Spleen (tissue), 11 donors: ENCODE data around the gene MICAL3. TPM values are rescaled to one million over a fixed set of nuclear protein-coding genes. Genes with fewer than 3 reads are reported as not detected.

Source experiments
- DNase-seq: peaks from one replicate; pipeline ENCODE4 v3.0.0-alpha.2; 2020
- H3K27ac ChIP-seq, 8 donors: fragments of 200-600 bp; sonication (generic) in 7 of 8; 1 replicate in 4 of 8; 2 replicates in 4 of 8; pipeline versions ENCODE4 v1.5.0 to v1.8.0; 2016 to 2021; ENCODE audit warnings: inconsistent platforms in 4 of 8, mild to moderate bottlenecking in 4 of 8, moderate library complexity in 1 of 8
- H3K27me3 ChIP-seq, 7 donors: fragments of 200-600 bp; sonication (generic) in 6 of 7; replicated peaks in 1 of 7; 1 replicate in 4 of 7; 2 replicates in 3 of 7; pipeline versions ENCODE4 v1.5.0 to v1.8.0; 2016 to 2021; ENCODE audit warnings: inconsistent platforms in 3 of 7, mild to moderate bottlenecking in 1 of 7
- H3K36me3 ChIP-seq, 6 donors: fragments of 200-600 bp; sonication (generic) in 5 of 6; 1 replicate in 4 of 6; 2 replicates in 2 of 6; pipeline versions ENCODE4 v1.5.0 to v1.8.0; 2016 to 2021; ENCODE audit warnings: inconsistent platforms in 2 of 6
- H3K4me1 ChIP-seq, 6 donors: fragments of 200-600 bp; sonication (generic) in 5 of 6; 1 replicate in 3 of 6; 2 replicates in 3 of 6; pipeline versions ENCODE4 v1.5.0 to v1.8.0; 2016 to 2021; ENCODE audit warnings: inconsistent platforms in 3 of 6
- H3K4me3 ChIP-seq, 8 donors: fragments of 200-600 bp; sonication (generic) in 7 of 8; 1 replicate in 4 of 8; 2 replicates in 4 of 8; pipeline versions ENCODE4 v1.5.0 to v1.8.0; 2016 to 2021; ENCODE audit warnings: inconsistent platforms in 4 of 8, mild to moderate bottlenecking in 4 of 8, moderate library complexity in 2 of 8
- H3K9me3 ChIP-seq, 8 donors: fragments of 200-600 bp; sonication (generic) in 7 of 8; 1 replicate in 4 of 8; 2 replicates in 4 of 8; pipeline versions ENCODE4 v1.5.0 to v1.8.0; 2016 to 2021; ENCODE audit warnings: inconsistent platforms in 4 of 8
- POLR2A ChIP-seq, 3 donors: fragments of 450-650 bp; IDR thresholded peaks; one replicate each; pipeline ENCODE4 v1.5.1; 2017; ENCODE audit warnings: antibody characterized with exemption in 3 of 3, mild to moderate bottlenecking in 1 of 3
- POLR2AphosphoS5 ChIP-seq, 3 donors: sonication (generic); formaldehyde crosslinking; IDR thresholded peaks; one replicate each; pipeline ENCODE4 v1.5.1; 2017; ENCODE audit warnings: antibody characterized with exemption in 3 of 3
- WGBS, 5 donors: extraction: QIAGEN DNeasy Blood & Tissue Kit in 3 of 5; methylation state at CpG; one replicate each; pipeline versions ENCODE4 v1.1.5 to v1.1.7; 2013 to 2018; 5-methylcytosine and 5-hydroxymethylcytosine counted together
- intact Hi-C: fragments of 100-400 bp; cut with DNase I; formaldehyde crosslinking; loops from one replicate; pipeline ENCODE4 v1.15.0; 2023; ENCODE audit warnings: low total_unique reads
- polyA plus RNA-seq, 3 donors: library from polyadenylated mRNA; stranded (reverse); fragments of 200-250 nt; gene quantifications; one replicate each; pipeline ENCODE4 v1.2.1, GENCODE V29; 2013
- total RNA-seq, 7 donors: library from RNA; depleted of rRNA in 3 of 7; stranded (reverse); fragments of >200 nt in 3 of 7; fragmentation: NEBNext Ultra II Directional in 4 of 7; extraction: Animal tissue kit (Norgen Biotek cat#: 25700) in 4 of 7; gene quantifications; one replicate each; pipeline versions ENCODE4 v1.1.0 to v1.2.1, GENCODE V29; 2016 to 2021
- TF ChIP-seq, protein P1 (sequence below), 11 experiments: fragments of 200-600 bp in 7 of 11; fragments of 450-650 bp in 4 of 11; sonication (generic) in 4 of 11; IDR thresholded peaks in 8 of 11; conservative IDR thresholded peaks in 3 of 11; 1 replicate in 7 of 11; 2 replicates in 4 of 11; pipeline versions ENCODE4 v1.4.0 to v1.8.0; 2016 to 2021; ENCODE audit warnings: antibody characterized with exemption in 11 of 11, inconsistent platforms in 4 of 11, mild to moderate bottlenecking in 1 of 11
- donor health status: healthy with polysubstance abuse.
- donor health status: DM: no; HTN: no; CAD: no; lungs with moderate emphysema.
- donor health status: DM: no; HTN: no; CAD: no.
- donor health status: Bipolar disorder and iron deficiency.
- donor health status: healthy.
- donor health status: DM: no; HTN: no; CAD: no.
- donor health status: DM: yes; HTN: yes; CAD: no.

MICAL3 gene
- total and polyA plus RNA-seq, 10 donors = 2.6 to 133 (median 75.2) TPM

DNA sequence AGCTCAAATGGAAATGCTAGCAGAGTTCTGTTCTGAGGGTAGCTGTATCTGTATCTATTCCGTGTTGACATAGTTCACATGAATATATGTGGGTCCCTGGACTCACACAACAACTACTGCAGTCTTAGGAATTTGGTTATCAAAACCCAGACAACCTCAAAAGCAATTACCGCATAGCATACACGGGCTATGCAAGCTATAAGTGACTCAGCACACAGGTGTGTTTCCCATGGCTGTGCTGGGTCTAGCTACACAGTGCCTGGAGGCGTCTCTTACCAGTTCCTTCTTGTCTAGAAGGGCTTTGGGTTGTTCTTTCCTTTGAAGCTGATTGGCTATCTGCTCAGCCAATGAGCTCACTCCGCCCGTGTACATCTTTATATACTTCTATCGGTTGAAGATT is 151.9 kb downstream of the MICAL3 start:
- WGBS, 5 donors = 75 to 86% (median 79%) methylated on average over 7 of the region's 7 CpGs
- H3K27me3 ChIP-seq = no peaks in the 10 kb centered on the region
- no peak overlapping the region for H3K27ac ChIP-seq
- no peaks in the 10 kb centered on the region for H3K9me3 ChIP-seq
- no peak overlapping the region for H3K4me3 ChIP-seq
- TF ChIP-seq, protein P1, sequence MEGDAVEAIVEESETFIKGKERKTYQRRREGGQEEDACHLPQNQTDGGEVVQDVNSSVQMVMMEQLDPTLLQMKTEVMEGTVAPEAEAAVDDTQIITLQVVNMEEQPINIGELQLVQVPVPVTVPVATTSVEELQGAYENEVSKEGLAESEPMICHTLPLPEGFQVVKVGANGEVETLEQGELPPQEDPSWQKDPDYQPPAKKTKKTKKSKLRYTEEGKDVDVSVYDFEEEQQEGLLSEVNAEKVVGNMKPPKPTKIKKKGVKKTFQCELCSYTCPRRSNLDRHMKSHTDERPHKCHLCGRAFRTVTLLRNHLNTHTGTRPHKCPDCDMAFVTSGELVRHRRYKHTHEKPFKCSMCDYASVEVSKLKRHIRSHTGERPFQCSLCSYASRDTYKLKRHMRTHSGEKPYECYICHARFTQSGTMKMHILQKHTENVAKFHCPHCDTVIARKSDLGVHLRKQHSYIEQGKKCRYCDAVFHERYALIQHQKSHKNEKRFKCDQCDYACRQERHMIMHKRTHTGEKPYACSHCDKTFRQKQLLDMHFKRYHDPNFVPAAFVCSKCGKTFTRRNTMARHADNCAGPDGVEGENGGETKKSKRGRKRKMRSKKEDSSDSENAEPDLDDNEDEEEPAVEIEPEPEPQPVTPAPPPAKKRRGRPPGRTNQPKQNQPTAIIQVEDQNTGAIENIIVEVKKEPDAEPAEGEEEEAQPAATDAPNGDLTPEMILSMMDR (IDR thresholded peaks at IDR 0.05 in 8 of 11, conservative IDR thresholded peaks at IDR 0.05 in 3 of 11) = no peak
- TF ChIP-seq POLR2A (IDR thresholded peaks at IDR 0.05) = no peak
- no peak for TF ChIP-seq POLR2AphosphoS5 (IDR thresholded peaks at IDR 0.05)
- intact Hi-C loops = no loop called here
- H3K4me1 ChIP-seq = peaks cover 0 to 3% (median under 1%) of the 10 kb centered on the region in 6 donors
- H3K36me3 ChIP-seq = peaks cover 0 to 92% (median 74%) of the 10 kb centered on the region in 6 donors
- DNase-seq = no peak

DNA sequence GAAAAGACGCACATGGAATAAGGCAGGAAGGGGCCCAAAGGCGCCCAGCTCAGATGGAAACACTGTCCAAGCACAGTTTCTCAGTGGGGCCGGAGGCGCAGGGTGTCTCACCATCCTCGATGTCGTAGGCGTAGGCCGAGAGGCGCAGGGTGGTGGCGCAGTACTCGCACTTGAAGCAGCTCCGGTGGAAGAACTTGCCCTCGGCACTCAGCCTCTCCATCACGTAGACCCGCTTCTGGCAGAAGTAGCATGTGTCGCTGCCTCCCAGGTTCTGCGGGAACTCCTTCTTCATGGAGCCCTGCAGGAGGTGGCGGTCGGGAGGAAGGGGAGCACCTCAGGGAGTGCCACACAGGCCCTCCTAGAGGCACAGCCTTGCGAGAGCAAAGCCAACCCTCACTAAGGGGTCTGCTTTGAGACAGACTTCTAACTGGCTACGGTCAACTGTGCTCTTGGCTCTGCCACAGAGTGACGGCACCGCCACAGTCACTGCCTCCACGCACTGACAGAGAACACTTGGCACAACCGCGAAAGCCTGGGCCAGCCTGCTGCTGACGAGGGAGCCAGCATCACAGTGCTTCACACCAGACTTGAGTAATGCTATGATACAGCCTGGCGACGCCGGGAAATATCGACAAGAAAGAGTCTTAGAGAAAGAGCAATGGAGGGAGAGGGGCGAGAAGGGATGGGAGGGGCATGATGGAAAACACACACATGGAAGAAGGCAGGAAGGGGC is 152.5 kb downstream of the MICAL3 start:
- Histone ChIP-seq H3K4me3 (no peak overlapping the region), H3K36me3 (peaks cover 0 to 97% (median 74%) of the 10 kb centered on the region in 6 donors), H3K27ac (no peak overlapping the region), H3K9me3 (no peaks in the 10 kb centered on the region), H3K4me1 (peaks cover 0 to 6% (median 3%) of the 10 kb centered on the region in 6 donors), H3K27me3 (no peaks in the 10 kb centered on the region)
- 92 to 96% (median 94%) methylated on average over 29 to 32 of the region's 32 CpGs for WGBS, 5 donors
- TF ChIP-seq POLR2AphosphoS5 (IDR thresholded peaks at IDR 0.05) = peak in 1 of 3 donors; percentile 10
- TF ChIP-seq POLR2A (IDR thresholded peaks at IDR 0.05) = no peak
- intact Hi-C loops = no loop called here
- DNase-seq = peak; percentile 54

DNA sequence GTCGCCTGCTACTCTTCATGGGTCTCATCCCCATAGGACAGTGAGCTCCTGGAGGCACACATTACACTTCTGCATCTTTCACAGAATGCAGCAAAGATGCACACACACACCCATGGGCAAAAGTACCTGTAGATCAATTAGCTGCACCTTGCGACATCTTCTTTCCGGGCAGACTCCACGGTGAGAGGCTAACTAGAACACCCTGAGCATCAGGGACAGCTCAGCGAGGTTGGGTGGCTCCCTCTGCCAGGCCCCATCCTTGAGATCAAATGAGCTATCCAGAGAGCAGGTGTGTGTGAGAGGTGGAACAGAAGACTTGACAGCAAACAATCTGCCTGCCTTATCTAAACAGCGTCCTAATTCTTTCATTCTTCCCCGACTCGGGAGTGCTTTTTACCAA is 154.0 kb downstream of the MICAL3 start:
- TF ChIP-seq POLR2A (IDR thresholded peaks at IDR 0.05) (no peak), POLR2AphosphoS5 (IDR thresholded peaks at IDR 0.05) (no peak)
- TF ChIP-seq, protein P1 (IDR thresholded peaks at IDR 0.05 in 8 of 11, conservative IDR thresholded peaks at IDR 0.05 in 3 of 11) = no peak
- Histone ChIP-seq H3K36me3 (peaks cover 0 to 100% (median 74%) of the 10 kb centered on the region in 6 donors), H3K4me1 (peaks cover 0 to 6% (median 3%) of the 10 kb centered on the region in 6 donors), H3K27me3 (no peaks in the 10 kb centered on the region), H3K4me3 (no peak overlapping the region), H3K27ac (no peak overlapping the region), H3K9me3 (no peaks in the 10 kb centered on the region)
- intact Hi-C loops = no loop called here
- 87 to 98% (median 91%) methylated on average over 8 of the region's 8 CpGs for WGBS, 5 donors
- DNase-seq = peak; percentile 32

DNA sequence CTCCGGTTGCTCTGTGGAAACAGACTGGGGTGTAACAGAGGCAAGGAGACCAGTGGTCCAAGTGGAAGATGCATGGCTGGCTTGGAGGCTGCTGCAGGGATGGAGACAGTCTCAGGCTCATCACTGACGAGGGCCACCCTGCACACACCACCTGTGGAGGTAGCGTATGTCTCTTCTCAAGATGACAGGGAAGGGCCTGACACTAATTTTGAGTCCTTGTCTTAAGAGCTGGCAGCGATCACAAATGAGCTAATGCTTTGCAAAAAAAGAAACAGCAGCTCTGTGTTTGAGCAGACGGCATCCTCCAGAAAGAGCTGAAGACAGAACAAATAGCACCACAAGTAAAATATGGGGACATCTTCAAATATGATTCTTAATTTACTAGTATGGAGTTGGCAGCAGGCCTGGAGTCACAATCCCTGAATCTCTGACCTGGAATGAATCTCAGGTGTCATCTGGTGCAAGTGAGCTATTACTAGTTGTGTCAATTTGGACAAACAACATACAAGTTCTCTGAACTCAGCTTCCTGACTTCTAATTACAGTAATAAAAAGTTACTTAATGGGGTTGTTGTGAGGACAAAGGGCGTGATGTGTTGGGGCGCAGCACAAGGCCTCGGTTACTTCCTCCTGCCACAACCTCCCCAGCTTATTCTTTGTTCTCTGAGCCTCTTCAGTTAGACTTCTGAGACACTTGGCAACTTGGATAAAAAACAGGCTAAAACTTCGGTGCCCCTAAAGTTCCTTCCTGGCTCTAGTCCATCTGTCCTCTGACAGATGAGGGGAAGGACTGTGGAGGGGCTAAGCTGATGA is 154.9 kb downstream of the MICAL3 start:
- Histone ChIP-seq H3K4me1 (peaks cover 0 to 6% (median 3%) of the 10 kb centered on the region in 6 donors), H3K36me3 (peaks cover 0 to 100% (median 79%) of the 10 kb centered on the region in 6 donors), H3K27ac (no peak overlapping the region), H3K4me3 (no peak overlapping the region), H3K27me3 (no peaks in the 10 kb centered on the region), H3K9me3 (no peaks in the 10 kb centered on the region)
- intact Hi-C loops = no loop called here
- no peak for DNase-seq
- 80 to 92% (median 87%) methylated on average over 9 of the region's 9 CpGs for WGBS, 5 donors
- TF ChIP-seq, protein P1 (IDR thresholded peaks at IDR 0.05 in 8 of 11, conservative IDR thresholded peaks at IDR 0.05 in 3 of 11) = no peak
- no peak for TF ChIP-seq POLR2A (IDR thresholded peaks at IDR 0.05)
- TF ChIP-seq POLR2AphosphoS5 (IDR thresholded peaks at IDR 0.05) = no peak
